Right forelimb (tissue), 1 donor: Measurements from ENCODE around the gene CHCHD6.

Experiments
- DNase-seq: peaks from one replicate; pipeline ENCODE4 v3.0.0-alpha.2; 2018

The CHCHD6 gene

GRCh38 chr3:126834596-126835471, 130.8 kb downstream of the CHCHD6 start:
- no peak for DNase-seq

GRCh38 chr3:126835472-126836219, 131.6 kb downstream of the CHCHD6 start:
- no peak for DNase-seq

- DNase-seq = no peak
Observed at GRCh38 chr3:126836220-126836860, 132.3 kb downstream of the CHCHD6 start.

- DNase-seq = no peak
Observed at GRCh38 chr3:126837773-126838172, 133.7 kb downstream of the CHCHD6 start.

- DNase-seq = no peak
Observed at GRCh38 chr3:126845920-126846715, 142.1 kb downstream of the CHCHD6 start.

- no peak for DNase-seq
Observed at GRCh38 chr3:126847061-126847460, 143.0 kb downstream of the CHCHD6 start.

- DNase-seq = no peak
Observed at GRCh38 chr3:126848991-126849390, 145.0 kb downstream of the CHCHD6 start.

GRCh38 chr3:126849768-126850167, 145.7 kb downstream of the CHCHD6 start:
- DNase-seq = no peak

GRCh38 chr3:126850370-126851085, 146.5 kb downstream of the CHCHD6 start:
- no peak for DNase-seq

- DNase-seq = no peak
Observed at GRCh38 chr3:126851382-126851781, 147.3 kb downstream of the CHCHD6 start.

- no peak for DNase-seq
Observed at GRCh38 chr3:126851934-126852333, 147.9 kb downstream of the CHCHD6 start.

- DNase-seq = no peak
Observed at GRCh38 chr3:126852511-126852910, 148.5 kb downstream of the CHCHD6 start.

- no peak for DNase-seq
Observed at GRCh38 chr3:126854666-126855065, 150.6 kb downstream of the CHCHD6 start.

- DNase-seq = no peak
Observed at GRCh38 chr3:126855374-126855773, 151.3 kb downstream of the CHCHD6 start.

GRCh38 chr3:126857928-126858327, 153.9 kb downstream of the CHCHD6 start:
- no peak for DNase-seq

- DNase-seq = no peak
Observed at GRCh38 chr3:126858401-126858800, 154.4 kb downstream of the CHCHD6 start.

GRCh38 chr3:126858887-126859286, 154.8 kb downstream of the CHCHD6 start:
- no peak for DNase-seq

- DNase-seq = no peak
Observed at GRCh38 chr3:126859415-126860246, 155.6 kb downstream of the CHCHD6 start.

- no peak for DNase-seq
Observed at GRCh38 chr3:126865736-126866135, 161.7 kb downstream of the CHCHD6 start.

- no peak for DNase-seq
Observed at GRCh38 chr3:126866175-126866759, 162.2 kb downstream of the CHCHD6 start.
